ENCODE data around the gene TNFAIP8L3. TPM values are rescaled to one million over a fixed set of nuclear protein-coding genes. Genes with fewer than 3 reads are reported as not detected.

Gene TNFAIP8L3
- total and polyA plus RNA-seq, 9 of the 15 experiments (the other 6 are each of a cell fraction or from before 2014, with no cell fraction given) = 0.13 TPM; not detected in 8

DNA sequence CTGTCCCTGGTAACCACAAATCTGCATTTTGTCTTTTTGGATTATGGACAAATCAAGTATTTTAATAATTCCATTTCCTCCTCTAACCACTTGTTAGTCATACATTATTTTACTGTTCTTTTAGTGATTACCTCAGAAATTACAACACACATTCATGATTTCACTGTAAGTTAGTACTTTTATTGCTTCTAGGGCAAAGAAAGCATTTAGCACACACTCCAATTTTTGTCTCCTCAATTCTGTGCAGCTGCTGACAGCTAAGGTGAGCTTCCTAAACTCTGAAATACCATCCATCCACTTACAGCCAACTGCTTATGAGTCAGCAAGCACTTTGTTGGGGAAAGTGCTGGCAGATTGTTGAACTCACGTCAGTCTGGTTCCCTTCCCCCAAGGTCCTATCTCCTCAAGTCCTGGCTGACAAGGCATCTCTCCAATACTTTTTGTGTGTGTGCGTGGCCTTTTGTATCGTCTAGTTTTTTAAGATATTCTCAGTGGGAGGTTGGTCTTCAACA, 49.4 kb upstream of the TNFAIP8L3 start (continued):
- TF ChIP-seq, protein P1, sequence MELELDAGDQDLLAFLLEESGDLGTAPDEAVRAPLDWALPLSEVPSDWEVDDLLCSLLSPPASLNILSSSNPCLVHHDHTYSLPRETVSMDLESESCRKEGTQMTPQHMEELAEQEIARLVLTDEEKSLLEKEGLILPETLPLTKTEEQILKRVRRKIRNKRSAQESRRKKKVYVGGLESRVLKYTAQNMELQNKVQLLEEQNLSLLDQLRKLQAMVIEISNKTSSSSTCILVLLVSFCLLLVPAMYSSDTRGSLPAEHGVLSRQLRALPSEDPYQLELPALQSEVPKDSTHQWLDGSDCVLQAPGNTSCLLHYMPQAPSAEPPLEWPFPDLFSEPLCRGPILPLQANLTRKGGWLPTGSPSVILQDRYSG (tag; conservative IDR thresholded peaks at IDR 0.05; ENCODE audit: low read depth) = no peak
- peak; percentile 85 for TF ChIP-seq MEIS2 (IDR thresholded peaks at IDR 0.05; ENCODE audit: partially characterized antibody)
- peak; percentile 35 for TF ChIP-seq SOX6 (IDR thresholded peaks at IDR 0.05)
- no peak for TF ChIP-seq TARDBP (IDR thresholded peaks at IDR 0.05)
- TF ChIP-seq GATAD2A (IDR thresholded peaks at IDR 0.05) = no peak
- TF ChIP-seq, protein P2, sequence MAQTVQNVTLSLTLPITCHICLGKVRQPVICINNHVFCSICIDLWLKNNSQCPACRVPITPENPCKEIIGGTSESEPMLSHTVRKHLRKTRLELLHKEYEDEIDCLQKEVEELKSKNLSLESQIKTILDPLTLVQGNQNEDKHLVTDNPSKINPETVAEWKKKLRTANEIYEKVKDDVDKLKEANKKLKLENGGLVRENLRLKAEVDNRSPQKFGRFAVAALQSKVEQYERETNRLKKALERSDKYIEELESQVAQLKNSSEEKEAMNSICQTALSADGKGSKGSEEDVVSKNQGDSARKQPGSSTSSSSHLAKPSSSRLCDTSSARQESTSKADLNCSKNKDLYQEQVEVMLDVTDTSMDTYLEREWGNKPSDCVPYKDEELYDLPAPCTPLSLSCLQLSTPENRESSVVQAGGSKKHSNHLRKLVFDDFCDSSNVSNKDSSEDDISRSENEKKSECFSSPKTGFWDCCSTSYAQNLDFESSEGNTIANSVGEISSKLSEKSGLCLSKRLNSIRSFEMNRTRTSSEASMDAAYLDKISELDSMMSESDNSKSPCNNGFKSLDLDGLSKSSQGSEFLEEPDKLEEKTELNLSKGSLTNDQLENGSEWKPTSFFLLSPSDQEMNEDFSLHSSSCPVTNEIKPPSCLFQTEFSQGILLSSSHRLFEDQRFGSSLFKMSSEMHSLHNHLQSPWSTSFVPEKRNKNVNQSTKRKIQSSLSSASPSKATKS (CRISPR knock-in tag; IDR thresholded peaks at IDR 0.05) = no peak
- TF ChIP-seq, protein P3, sequence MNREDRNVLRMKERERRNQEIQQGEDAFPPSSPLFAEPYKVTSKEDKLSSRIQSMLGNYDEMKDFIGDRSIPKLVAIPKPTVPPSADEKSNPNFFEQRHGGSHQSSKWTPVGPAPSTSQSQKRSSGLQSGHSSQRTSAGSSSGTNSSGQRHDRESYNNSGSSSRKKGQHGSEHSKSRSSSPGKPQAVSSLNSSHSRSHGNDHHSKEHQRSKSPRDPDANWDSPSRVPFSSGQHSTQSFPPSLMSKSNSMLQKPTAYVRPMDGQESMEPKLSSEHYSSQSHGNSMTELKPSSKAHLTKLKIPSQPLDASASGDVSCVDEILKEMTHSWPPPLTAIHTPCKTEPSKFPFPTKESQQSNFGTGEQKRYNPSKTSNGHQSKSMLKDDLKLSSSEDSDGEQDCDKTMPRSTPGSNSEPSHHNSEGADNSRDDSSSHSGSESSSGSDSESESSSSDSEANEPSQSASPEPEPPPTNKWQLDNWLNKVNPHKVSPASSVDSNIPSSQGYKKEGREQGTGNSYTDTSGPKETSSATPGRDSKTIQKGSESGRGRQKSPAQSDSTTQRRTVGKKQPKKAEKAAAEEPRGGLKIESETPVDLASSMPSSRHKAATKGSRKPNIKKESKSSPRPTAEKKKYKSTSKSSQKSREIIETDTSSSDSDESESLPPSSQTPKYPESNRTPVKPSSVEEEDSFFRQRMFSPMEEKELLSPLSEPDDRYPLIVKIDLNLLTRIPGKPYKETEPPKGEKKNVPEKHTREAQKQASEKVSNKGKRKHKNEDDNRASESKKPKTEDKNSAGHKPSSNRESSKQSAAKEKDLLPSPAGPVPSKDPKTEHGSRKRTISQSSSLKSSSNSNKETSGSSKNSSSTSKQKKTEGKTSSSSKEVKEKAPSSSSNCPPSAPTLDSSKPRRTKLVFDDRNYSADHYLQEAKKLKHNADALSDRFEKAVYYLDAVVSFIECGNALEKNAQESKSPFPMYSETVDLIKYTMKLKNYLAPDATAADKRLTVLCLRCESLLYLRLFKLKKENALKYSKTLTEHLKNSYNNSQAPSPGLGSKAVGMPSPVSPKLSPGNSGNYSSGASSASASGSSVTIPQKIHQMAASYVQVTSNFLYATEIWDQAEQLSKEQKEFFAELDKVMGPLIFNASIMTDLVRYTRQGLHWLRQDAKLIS (CRISPR knock-in tag; IDR thresholded peaks at IDR 0.05) = no peak
- no peak for TF ChIP-seq ARNT (IDR thresholded peaks at IDR 0.05)
- TF ChIP-seq, protein P4, sequence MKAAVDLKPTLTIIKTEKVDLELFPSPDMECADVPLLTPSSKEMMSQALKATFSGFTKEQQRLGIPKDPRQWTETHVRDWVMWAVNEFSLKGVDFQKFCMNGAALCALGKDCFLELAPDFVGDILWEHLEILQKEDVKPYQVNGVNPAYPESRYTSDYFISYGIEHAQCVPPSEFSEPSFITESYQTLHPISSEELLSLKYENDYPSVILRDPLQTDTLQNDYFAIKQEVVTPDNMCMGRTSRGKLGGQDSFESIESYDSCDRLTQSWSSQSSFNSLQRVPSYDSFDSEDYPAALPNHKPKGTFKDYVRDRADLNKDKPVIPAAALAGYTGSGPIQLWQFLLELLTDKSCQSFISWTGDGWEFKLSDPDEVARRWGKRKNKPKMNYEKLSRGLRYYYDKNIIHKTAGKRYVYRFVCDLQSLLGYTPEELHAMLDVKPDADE (conservative IDR thresholded peaks at IDR 0.05; ENCODE audit: control insufficient read depth, low read depth, low read length) = no peak
- no peak for TF ChIP-seq ZNF695 (CRISPR knock-in tag; IDR thresholded peaks at IDR 0.05)
- no peak for TF ChIP-seq ZFP30 (CRISPR knock-in tag; IDR thresholded peaks at IDR 0.05; ENCODE audit: borderline replicate concordance)
- no peak for TF ChIP-seq ARHGAP35 (IDR thresholded peaks at IDR 0.05; ENCODE audit: partially characterized antibody)
- 0 out of 2 replicates have a peak, but pooled peaks have one; percentile 79 for TF ChIP-seq BACH1 (tag; IDR thresholded peaks at IDR 0.05)
- TF ChIP-seq, protein P5, sequence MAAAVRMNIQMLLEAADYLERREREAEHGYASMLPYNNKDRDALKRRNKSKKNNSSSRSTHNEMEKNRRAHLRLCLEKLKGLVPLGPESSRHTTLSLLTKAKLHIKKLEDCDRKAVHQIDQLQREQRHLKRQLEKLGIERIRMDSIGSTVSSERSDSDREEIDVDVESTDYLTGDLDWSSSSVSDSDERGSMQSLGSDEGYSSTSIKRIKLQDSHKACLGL (CRISPR knock-in tag; IDR thresholded peaks at IDR 0.05; ENCODE audit: borderline replicate concordance, poor library complexity, severe bottlenecking) = no peak
- no peak for TF ChIP-seq SRSF7 (optimal IDR thresholded peaks at IDR 0.05; ENCODE audit: low read depth, low read length)
- no peak for TF ChIP-seq ASH1L (IDR thresholded peaks at IDR 0.05; ENCODE audit: borderline replicate concordance, low read depth, partially characterized antibody)
- no peak for TF ChIP-seq ZNF174 (CRISPR knock-in tag; IDR thresholded peaks at IDR 0.05)
- no peak for TF ChIP-seq ZFPM2 (CRISPR knock-in tag; IDR thresholded peaks at IDR 0.05)
- TF ChIP-seq BDP1 (IDR thresholded peaks at IDR 0.05; ENCODE audit: insufficient read depth, insufficient read length) = no peak

All from K562 (cell line).